GM12878 (cell line): ENCODE results near the gene C1orf74. TPM values are rescaled to one million over a fixed set of nuclear protein-coding genes. Genes with fewer than 3 reads are reported as not detected.

Source experiments
- CBX3 ChIP-seq: fragments of 200-600 bp; sonication (generic); IDR thresholded peaks from 2 replicates; pipeline ENCODE4 v1.6.1; 2016; ENCODE audit warnings: low read depth, borderline replicate concordance
- CHD1 ChIP-seq: IDR thresholded peaks from 2 replicates; pipeline ENCODE4 v1.6.1; 2012; ENCODE audit warnings: low read depth, low read length, improper control_type of control experiment
- EP300 ChIP-seq, 2 experiments: fragments of 150-350 bp in 1 of 2; IDR thresholded peaks; 2 replicates each; pipeline ENCODE4 v1.6.1; 2011 to 2012; ENCODE audit warnings: low read depth in 2 of 2, low read length in 2 of 2, borderline replicate concordance in 1 of 2, improper control_type of control experiment in 1 of 2, inconsistent platforms in 1 of 2; ENCODE audit not compliant: control insufficient read depth in 1 of 2
- HDAC2 ChIP-seq: fragments of 200-600 bp; sonication (generic); IDR thresholded peaks from 2 replicates; pipeline ENCODE4 v1.6.1; 2017
- MTA3 ChIP-seq: IDR thresholded peaks from 2 replicates; pipeline ENCODE4 v1.6.1; 2012; ENCODE audit warnings: low read length, inconsistent platforms, borderline replicate concordance
- STAT1 ChIP-seq: fragments of 450-650 bp; conservative IDR thresholded peaks from 2 replicates; pipeline ENCODE4 v1.6.1; 2014; ENCODE audit warnings: antibody characterized with exemption, mild to moderate bottlenecking
- STAT3 ChIP-seq: IDR thresholded peaks from 2 replicates; pipeline ENCODE4 v1.6.1; 2011; ENCODE audit warnings: low read depth, low read length, improper control_type of control experiment
- SUPT20H ChIP-seq: IDR thresholded peaks from 2 replicates; pipeline ENCODE4 v1.6.1; 2011; ENCODE audit warnings: low read depth, mild to moderate bottlenecking, low read length, moderate library complexity, borderline replicate concordance; ENCODE audit not compliant: control insufficient read depth
- WRNIP1 ChIP-seq: IDR thresholded peaks from 2 replicates; pipeline ENCODE4 v1.6.1; 2011; ENCODE audit warnings: low read depth, low read length, improper control_type of control experiment, borderline replicate concordance
- ZNF274 ChIP-seq: IDR thresholded peaks from one replicate; pipeline ENCODE4 v1.8.0; 2011; ENCODE audit not compliant: insufficient read length, insufficient read depth
- polyA plus RNA-seq, 11 experiments: library from polyadenylated mRNA; depleted of rRNA in 4 of 11; unstranded in 6 of 11; stranded (reverse) in 5 of 11; fragments of >200 nt; fragmentation: Nextera tagmentation in 4 of 11; fragmentation: Illumina TruSeq in 1 of 11; extraction: Ambion mirVana in 4 of 11; extraction: Trizol in 1 of 11; gene quantifications; 1 replicate in 1 of 11; 2 replicates in 10 of 11; pipeline versions ENCODE4 v1.2.1 to v1.2.3, GENCODE V29; 2011 to 2016; ENCODE audit warnings: inconsistent platforms in 2 of 11, missing spikeins in 2 of 11, low read depth in 1 of 11
- total RNA-seq, 4 experiments: library from RNA; depleted of rRNA in 3 of 4; stranded (reverse); fragments of >200 nt in 3 of 4; fragmentation: Illumina TruSeq in 1 of 4; extraction: Trizol in 1 of 4; gene quantifications; 2 replicates each; pipeline versions ENCODE4 v1.2.1 to v1.2.3, GENCODE V29; 2013 to 2021
- TF ChIP-seq, protein P1 (sequence below): fragments of 450-650 bp; IDR thresholded peaks from 2 replicates; pipeline ENCODE4 v1.6.1; 2017; ENCODE audit warnings: mild to moderate bottlenecking, moderate library complexity

C1orf74 gene
- total and polyA plus RNA-seq, 10 of the 15 experiments (the other 5 are each of a cell fraction or from before 2014, with no cell fraction given) = 3.1 to 5.5 (median 3.6) TPM

DNA sequence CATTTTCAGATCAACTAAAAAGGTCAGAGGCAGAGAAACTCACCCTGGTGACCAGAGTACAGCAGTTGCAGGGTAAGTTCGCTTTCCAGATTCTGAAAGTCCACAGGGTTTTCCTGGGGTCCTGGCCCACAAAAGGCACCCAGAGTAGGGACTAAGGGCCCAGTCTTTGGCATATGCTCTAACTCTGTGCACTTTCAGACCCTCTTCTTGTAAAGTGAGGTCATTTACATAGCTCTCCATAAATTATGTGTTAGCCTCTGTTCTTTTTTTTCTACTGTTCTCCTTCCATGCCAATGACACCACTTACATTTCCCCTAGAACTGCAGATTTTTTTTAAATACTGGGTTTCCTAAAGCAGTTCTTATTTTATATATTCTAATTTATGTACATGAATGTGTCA, 6.3 kb downstream of the C1orf74 start (continued):
- TF ChIP-seq HDAC2 (no peak), ZNF274 (no peak), SUPT20H (no peak), STAT3 (no peak), MTA3 (no peak), WRNIP1 (no peak), CHD1 (no peak), CBX3 (no peak), STAT1 (no peak), EP300 (IDR thresholded peaks at IDR 0.05; ENCODE audit: borderline replicate concordance in 1 of 2, control insufficient read depth in 1 of 2, low read depth in 2 of 2, low read length in 2 of 2) (no peak)
- TF ChIP-seq, protein P1, sequence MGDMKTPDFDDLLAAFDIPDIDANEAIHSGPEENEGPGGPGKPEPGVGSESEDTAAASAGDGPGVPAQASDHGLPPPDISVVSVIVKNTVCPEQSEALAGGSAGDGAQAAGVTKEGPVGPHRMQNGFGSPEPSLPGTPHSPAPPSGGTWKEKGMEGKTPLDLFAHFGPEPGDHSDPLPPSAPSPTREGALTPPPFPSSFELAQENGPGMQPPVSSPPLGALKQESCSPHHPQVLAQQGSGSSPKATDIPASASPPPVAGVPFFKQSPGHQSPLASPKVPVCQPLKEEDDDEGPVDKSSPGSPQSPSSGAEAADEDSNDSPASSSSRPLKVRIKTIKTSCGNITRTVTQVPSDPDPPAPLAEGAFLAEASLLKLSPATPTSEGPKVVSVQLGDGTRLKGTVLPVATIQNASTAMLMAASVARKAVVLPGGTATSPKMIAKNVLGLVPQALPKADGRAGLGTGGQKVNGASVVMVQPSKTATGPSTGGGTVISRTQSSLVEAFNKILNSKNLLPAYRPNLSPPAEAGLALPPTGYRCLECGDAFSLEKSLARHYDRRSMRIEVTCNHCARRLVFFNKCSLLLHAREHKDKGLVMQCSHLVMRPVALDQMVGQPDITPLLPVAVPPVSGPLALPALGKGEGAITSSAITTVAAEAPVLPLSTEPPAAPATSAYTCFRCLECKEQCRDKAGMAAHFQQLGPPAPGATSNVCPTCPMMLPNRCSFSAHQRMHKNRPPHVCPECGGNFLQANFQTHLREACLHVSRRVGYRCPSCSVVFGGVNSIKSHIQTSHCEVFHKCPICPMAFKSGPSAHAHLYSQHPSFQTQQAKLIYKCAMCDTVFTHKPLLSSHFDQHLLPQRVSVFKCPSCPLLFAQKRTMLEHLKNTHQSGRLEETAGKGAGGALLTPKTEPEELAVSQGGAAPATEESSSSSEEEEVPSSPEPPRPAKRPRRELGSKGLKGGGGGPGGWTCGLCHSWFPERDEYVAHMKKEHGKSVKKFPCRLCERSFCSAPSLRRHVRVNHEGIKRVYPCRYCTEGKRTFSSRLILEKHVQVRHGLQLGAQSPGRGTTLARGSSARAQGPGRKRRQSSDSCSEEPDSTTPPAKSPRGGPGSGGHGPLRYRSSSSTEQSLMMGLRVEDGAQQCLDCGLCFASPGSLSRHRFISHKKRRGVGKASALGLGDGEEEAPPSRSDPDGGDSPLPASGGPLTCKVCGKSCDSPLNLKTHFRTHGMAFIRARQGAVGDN = no peak
- TF ChIP-seq, all 136 proteins: peak for 0
